HG02678 (cell line): ENCODE measurements around the gene CNPY2.
"Not testable (repeated sequence)": the region's sequence is repeated elsewhere in the genome, so short reads cannot be mapped to it uniquely, and the experiment has no call there.

Source experiments
- ATAC-seq: cut with Tn5 transposase; IDR thresholded peaks from one replicate; pipeline ENCODE4 v1.9.1; 2021; ENCODE audit warnings: mild to moderate bottlenecking, moderate library complexity; ENCODE audit not compliant: unreplicated experiment

Gene CNPY2

DNA sequence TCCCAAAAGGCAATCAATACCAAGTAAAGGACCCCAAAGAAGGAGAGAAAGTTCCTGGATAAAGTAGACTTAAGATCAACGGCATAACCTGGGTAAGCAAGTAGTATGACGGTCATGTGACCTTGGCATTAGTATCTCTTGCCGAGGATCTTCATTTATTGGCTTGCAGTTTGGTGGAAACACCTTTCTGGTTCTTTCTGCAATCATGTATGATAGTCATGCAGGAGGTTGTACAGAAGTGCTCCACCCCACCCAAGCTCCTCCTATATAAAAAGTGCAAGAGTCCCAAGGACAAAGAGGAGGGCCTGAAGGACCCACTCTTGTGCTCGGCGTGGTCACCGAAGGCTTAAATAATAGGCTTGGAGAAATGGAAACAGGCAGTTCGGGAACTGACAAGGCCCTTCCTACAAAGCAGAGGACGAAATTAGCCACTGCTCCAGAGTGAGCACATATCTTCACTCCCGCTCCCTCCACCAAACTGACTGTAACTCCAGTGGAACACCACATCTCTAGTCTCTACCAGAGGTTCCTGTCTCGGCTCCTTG, 16.4 kb downstream of the CNPY2 start:
- no peak for ATAC-seq

- ATAC-seq, result no peak
These were observed 17.0 kb downstream of the CNPY2 start for GRCh38 chr12:56298828-56299227.

DNA sequence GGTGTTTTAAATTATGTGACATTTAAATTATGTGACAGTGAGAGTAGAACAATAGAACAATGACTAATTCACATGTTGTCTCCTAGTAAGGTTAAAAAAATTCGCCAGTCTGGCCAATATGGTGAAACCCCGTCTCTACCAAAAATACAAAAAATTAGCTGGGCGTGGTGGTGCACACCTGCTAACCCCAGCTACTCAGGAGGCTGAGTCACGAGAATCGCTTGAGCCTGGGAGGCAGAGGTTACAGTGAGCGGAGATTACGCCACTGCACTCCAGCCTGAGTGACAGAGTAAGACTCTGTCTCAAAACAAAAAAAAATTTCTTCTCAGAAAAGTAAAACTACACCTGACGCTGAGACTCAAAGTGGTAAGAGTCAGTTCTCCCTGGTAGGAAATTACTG, 18.4 kb downstream of the CNPY2 start:
- ATAC-seq, result no peak

DNA sequence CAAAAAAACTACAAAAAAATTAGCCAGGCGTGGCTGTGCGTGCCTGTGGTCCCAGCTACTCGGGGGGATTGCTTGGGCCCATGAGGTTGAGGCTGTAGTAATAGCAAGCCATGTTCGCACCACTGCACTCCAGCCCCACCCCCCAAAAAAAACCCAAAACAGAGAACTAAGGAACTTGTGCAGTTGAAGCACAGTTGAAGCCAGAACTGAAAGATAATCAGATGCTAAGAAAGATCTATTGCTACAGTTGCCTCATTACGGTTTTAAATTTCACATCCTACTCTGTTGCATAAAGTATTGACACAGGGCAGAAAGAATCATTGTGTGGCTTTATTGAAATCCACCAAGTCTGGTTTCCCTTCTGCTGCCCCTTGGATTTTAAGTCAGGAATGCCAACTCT, 19.5 kb downstream of the CNPY2 start:
- ATAC-seq, result no peak

DNA sequence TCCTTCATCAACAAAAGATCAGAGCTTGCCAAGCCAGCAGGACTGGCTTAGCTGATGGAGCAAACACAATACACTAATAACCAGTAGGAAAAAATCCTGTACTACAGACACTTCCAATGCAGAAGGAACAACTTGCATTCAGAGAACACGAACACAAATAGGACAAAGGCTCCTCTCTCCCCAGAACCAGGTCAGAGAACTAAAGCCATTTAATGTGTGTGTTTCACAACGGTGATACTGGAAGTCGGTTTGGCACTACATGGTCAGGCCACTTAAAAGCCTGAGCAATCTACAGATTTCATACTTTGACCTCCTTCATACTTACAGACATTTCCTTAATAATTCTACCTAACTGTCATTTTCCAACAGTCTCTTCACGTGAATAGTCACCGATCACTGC, 22.0 kb downstream of the CNPY2 start:
- ATAC-seq, result no peak

DNA sequence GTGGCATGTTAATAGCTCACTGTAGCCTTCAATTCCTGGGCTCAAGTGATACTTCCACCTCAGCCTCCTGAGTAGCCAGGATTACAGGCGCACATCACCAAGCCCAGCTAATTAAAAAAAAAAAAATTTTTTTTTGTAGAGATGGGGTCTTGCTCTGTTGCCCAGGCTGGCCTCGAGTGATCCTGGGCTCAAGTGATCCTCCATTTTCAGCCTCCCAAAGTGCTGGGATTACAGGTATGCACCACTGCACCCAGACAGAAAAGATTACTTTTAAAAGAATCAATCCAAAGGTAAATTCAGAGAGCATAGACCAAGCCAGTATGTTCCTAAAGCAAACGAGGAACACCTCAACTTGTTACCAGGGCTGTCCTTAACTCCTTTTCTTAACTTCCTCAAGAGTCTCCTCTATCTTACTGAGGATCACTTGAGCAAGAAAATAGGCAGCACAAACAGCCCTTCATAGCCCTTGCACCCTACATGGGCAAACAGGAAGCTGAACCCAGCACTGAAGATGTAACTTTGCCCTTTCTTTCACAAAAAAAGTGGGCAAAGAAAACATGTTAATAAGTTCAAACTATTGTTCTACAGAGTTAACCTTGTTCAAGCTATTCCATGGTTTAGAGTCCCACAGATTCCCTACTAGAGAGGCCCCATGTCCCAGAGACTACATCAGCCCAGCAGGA, 26.9 kb downstream of the CNPY2 start:
- ATAC-seq, result no peak

DNA sequence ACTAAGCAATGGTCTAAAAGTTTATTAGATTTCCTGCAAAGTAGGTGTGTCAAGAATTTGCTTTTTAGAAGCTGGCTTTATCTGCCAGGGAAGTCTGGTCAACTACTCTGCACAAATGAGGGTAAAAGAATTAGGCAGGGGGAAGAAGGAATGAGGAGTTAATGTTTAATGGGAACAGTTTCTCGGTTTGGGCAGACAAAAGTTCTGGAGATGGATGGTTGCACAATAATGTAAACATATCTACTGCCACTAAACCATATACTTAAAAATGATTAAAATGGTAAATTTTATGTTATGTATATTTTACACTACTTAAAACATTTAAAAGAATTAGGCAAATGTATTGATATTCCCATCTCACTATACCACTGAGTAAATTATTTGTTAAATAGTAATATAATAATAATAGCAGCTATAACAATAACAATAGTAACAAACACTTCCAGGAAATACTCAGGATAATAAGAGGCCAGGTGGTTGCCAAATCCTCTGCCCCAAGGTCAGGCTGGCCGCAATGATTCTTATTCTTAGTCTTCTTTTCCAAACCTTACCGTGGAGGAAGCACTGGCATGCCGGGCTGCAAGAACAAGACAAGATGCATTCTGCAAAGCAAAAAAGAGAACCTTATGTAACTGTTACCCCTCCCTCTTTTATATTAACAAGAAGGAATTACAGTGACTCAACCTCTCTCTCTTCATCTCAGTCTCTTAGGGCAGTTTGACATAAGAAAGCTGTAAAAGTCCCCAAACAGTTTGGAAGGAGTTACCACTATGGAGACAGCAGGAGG, 29.6 kb downstream of the CNPY2 start:
- ATAC-seq, result no peak

GRCh38 chr12:56284263-56284662, 31.5 kb downstream of the CNPY2 start:
- not testable (repeated sequence) for ATAC-seq

DNA sequence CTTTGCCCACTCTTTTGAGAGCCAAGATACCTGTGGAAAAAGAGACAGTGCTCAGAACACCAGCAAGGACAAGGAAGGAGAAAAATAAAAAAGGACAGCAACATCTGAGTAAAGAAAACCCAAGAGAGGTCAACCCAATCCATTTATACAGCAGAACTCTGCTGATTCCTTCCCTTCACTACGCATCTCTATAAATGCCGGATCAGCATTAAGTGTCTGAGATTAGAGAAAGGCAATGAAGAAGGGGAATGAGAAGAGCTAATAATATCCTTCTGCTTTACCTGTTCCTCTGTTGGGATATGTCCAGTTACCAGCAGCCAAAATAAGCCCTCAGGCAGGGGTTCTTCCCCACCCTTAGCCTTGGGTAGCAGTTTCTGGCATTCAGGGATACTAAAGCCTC, 33.2 kb downstream of the CNPY2 start:
- no peak for ATAC-seq

DNA sequence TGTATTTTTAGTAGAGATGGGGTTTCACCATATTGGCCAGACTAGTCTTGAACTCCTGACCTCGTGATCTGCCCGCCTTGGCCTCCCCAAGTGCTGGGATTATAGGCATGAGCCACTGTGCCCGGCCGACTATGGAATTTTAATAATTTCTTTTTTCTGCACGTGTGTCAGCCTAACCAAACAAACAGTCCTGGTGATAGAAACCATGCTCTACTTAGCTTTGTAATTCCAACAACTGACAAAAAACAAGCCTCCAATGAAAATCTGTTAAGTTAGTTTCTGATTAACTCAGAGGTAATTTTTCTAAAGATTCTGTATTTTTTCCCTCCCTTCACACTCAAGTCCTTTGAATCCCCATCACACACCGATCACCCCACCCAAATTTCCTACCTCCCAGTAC, 33.8 kb downstream of the CNPY2 start:
- ATAC-seq, result no peak

- no peak for ATAC-seq
These were observed 34.9 kb downstream of the CNPY2 start for GRCh38 chr12:56280849-56281248.

GRCh38 chr12:56278905-56279304, 36.9 kb downstream of the CNPY2 start:
- no peak for ATAC-seq

DNA sequence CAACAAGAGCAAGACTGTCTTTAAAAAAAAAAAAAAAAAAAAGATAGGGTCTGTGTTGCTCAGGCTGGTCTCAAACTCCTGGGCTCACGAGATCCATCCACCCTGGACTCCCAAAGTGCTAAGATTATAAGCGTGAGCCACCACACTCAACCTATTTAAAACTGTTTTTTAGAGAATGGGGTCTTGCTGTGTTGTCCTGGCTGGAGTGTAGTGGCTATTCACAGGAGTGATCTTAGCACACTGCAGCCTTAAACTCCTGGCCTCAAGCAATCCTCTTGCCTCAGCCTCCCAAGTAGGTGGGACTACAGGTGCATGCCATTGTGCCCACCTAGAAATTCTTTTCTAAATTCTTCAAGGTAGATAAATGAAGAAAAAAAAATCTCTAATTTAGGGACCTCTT, 41.5 kb downstream of the CNPY2 start:
- ATAC-seq, result no peak

DNA sequence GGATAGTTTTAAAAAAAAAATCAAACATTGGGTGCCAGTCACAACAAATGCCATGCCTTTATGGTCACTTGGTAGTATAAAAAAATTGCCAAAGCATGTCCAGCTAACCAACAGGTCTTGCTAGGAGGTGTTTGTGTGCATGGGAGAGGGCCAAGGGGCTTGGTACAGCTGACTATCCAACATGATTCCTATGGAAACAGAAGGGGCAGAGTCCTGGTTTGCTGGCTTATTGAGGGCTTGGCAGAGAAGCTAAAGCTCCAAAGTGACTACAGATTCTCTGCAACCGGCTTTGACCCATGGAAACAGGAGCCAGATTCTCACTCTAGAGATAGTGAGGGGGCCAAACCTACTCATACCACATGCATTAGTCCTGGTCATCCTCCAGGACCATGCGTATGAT, 43.3 kb downstream of the CNPY2 start:
- ATAC-seq, result not testable (repeated sequence)

DNA sequence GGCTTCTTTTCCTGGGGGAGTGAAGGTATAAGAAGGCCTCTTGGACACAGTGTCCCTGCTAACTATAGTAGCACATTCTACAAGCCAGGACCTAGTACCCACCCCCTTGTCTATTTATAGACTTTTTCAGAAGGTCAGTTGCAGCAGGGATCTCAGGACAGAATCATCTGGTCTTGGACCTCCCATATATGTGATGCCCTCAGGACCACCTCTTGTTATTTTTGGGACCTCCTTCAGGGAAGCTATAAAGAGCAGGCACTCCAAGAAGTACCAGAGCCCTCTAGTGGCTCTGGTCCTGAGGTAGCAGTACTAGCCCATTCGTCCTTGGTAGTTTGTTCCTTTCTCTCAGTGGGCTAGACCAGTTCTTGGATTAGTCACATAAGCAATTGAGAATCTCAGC, 44.8 kb downstream of the CNPY2 start:
- no peak for ATAC-seq

DNA sequence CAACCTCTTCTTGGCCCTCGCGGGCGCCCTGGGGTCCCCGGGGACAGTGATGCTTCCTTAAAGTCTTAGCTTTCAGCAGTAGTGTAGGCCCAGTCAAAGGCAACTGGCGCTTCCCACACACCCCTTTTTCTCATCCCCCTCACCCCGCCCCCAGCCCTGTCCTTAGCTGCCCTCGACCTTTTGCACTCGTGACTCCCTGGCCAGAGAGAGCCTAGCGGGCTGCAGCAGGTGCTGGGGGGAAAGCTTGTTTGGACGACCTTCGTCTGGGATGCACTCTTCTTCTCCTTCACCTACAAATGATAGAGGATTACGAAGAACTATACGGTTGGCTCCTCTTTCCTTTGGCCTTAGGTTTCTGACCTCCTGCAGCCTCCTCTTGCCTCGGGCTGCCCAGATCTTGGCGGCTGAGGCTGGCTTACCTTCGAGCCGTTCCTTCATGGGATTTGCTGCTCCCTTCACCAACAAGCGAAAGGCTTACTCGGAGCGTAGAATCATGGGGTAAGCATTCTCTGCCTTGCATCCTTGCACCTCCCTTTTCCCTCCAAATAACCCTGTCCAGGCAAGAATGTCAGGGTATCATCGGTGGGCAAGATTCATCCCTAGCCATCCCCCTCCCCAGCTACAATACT, 48.2 kb downstream of the CNPY2 start:
- peak; percentile 14 for ATAC-seq

DNA sequence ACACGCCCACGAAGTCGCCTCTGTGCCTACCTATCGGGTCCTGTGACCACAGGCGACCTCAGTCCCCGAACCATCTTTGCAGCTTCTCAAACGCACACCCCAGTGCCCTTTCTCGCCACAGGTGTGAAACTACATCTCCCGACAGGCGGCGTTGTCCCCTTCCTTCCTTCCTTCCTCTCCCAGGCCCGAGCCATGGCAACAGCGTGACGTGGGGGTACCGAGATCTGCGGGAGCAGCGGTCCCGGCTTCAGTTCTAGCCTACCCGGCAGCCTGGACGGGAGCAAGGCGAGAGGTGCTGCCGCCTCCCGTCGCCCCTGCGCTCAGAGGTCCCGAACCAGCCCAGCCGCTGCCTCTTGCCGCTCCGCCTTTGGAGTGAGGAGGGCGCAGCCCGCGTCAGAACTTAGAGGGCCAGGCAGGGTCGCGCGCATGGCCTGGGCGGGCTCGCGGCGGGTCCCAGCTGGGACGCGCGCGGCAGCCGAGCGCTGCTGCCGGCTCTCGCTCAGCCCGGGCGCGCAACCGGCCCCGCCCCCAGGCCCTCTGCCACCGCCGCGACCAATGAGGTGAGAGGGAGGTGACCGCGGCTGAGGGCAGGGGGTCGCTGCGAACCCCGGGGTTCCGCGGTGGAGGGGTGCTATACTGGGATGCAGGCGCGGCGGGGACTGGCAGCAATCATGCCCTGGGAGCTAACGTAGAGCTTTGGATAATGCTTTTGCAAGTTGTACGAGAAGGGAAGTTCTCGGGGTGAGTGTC, 48.9 kb downstream of the CNPY2 start, which contains the start of gene COQ10A:
Gene COQ10A (plus strand): TSS at position 250 of the 750 bp plus-strand sequence. CDS start 177 bp downstream, at position 427.
- peak; percentile 95 for ATAC-seq

- ATAC-seq, result not testable (repeated sequence)
These were observed 49.6 kb downstream of the CNPY2 start for GRCh38 chr12:56266068-56266692.

DNA sequence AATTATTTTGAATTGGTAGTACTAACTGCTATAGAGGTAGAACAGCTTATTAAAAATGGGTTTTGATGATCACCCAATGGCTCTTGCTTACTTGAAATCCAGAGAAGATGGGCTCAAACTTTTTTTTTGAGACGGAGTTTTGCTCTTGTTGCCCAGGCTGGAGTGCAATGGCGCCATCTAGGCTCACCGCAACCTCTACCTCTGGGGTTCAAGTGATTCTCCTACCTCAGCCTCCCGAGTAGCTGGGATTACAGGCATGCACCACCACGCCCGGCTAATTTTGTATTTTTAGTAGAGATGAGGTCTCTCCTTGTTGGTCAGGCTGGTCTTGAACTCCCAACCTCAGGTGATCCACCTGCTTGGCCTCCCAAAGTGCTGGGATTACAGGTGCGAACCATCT, 52.8 kb downstream of the CNPY2 start:
- ATAC-seq, result not testable (repeated sequence)

DNA sequence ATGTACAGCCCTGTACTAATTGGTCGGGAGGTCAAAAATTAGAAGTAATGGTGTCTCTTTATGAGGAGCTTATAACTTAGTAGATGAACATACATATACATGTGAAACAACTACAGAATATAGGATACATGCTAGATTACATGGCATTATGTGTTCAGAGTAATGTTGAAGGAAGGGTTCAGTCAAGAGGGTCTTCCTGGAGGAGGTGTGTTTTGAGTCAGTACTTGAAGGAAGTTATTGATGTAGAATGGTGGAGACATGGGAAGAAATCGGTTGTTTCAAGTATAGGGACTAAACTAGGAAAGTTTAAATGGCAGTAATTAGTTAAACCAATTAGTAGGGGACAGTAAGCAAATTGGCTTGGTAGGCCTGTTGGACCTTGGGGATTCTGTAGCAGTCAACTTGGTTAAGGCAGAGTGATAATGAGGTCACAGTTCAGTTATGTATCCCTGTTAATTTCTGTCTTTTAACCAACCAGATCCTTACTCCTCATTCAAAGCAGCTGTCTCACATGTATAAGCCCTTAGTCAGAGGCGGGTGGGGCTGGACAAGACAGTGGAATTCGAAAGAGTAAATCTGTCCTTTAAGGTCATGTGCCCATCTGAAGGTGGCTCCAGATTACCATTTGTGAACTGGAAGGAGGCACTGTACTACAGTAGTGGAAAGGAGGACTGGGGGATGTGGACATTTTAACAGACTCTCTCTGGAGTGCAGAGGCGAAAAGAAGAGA, 54.1 kb downstream of the CNPY2 start:
- no peak for ATAC-seq
